Subcutaneous adipose tissue (tissue), 4 donors: Measurements from ENCODE around the gene GNAQ. TPM values are rescaled to one million over a fixed set of nuclear protein-coding genes. Genes with fewer than 3 reads are reported as not detected.

Source experiments
- CTCF ChIP-seq: fragments of 450-650 bp; IDR thresholded peaks from one replicate; pipeline ENCODE4 v1.5.1; 2016; ENCODE audit warnings: low read depth, mild to moderate bottlenecking, control low read depth, antibody characterized with exemption, moderate library complexity
- total RNA-seq, 4 donors: library from RNA; depleted of rRNA; stranded (reverse); fragments of >200 nt; gene quantifications; one replicate each; pipeline ENCODE4 v1.1.0, GENCODE V29; 2016

GNAQ gene
- total RNA-seq, 4 donors from 2014 or later, result 41.8 to 100 (median 45.5) TPM

GRCh38 chr9:78011049-78011448, 20.6 kb downstream of the GNAQ start:
- TF ChIP-seq CTCF, result no peak

GRCh38 chr9:78010445-78010844, 21.2 kb downstream of the GNAQ start:
- no peak for TF ChIP-seq CTCF

GRCh38 chr9:78009186-78009585, 22.4 kb downstream of the GNAQ start:
- TF ChIP-seq CTCF, result no peak

GRCh38 chr9:78006734-78007133, 24.9 kb downstream of the GNAQ start:
- no peak for TF ChIP-seq CTCF

- no peak for TF ChIP-seq CTCF
Observed at GRCh38 chr9:78005231-78006002, 26.2 kb downstream of the GNAQ start.

GRCh38 chr9:78004478-78005229, 27.0 kb downstream of the GNAQ start:
- TF ChIP-seq CTCF, result no peak

GRCh38 chr9:78003730-78004129, 27.9 kb downstream of the GNAQ start:
- no peak for TF ChIP-seq CTCF
